SW480 (cell line): ENCODE data around the gene RNF217.
A peak's percentile ranks its signal among the peaks of the same experiment; 100 is the strongest.
"Not testable (repeated sequence)": the region's sequence is repeated elsewhere in the genome, so short reads cannot be mapped to it uniquely, and the experiment has no call there.

Source experiments
- DNase-seq: peaks from one replicate; pipeline ENCODE4 v3.0.0-alpha.2; 2016; ENCODE audit warnings: low spot score

Gene RNF217

DNA sequence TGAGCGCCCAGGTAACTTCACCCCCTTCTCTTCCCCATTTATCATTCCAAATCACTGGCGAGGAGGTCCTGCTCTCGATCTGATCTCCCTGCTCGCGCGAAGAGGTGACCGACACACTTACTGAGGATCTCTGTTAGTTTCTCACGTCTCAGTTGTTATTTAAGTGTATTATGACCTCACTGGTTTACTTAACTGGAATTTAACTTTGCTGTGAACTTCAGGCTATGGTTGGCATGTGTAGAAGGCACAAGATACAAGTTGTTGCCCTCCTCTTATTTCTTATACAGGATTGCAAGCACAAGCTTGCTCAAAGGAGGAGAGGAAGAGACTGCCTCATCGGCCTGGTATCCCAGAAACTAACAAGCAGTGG, 1.2 kb downstream of the RNF217 start:
- DNase-seq, result no peak

- peak; percentile 25 for DNase-seq
Measured at GRCh38 chr6:124963831-124964763, 1.9 kb downstream of the RNF217 start.

GRCh38 chr6:124964764-124965105, 2.5 kb downstream of the RNF217 start:
- peak; percentile 5 for DNase-seq

- not testable (repeated sequence) for DNase-seq
Measured at GRCh38 chr6:124965424-124965850, 3.2 kb downstream of the RNF217 start.

DNA sequence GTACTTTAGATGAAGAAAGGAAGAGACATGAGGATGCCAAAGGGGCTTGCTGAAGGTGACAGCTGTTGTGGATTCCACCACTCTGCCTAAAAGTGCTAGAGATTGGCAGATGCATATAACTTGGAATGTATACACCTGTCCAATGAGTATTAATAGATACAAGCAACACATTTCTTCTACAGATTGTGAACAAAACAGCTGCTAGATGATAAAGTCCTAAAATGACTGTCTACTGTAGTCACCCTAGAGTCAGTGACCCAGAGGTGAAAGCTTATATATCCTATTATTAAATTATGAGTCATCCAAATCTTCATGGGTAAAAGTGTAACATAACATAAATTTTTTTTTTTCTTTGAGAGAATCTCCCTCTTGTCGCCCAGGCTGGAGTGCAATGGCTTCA, 5.2 kb downstream of the RNF217 start:
- DNase-seq, result no peak

DNA sequence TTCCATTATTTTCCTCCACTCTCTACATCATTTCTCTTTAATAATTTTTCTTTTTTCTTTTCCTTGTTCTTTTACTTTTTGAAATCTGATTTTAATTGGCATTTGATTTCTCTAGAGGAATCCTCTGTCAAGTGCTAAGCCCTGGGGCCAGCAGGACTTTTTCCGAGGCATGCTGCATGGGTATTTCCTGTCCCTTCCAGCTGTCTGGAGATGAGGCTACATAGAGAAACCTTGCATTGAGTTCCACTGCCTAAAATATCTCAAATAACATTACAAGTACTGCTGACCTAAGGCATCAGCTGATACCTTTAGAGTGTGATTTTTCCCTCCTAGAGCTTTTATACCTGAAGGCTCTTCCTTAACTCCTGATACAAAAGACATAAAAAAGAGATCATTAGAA, 6.2 kb downstream of the RNF217 start:
- DNase-seq, result no peak

GRCh38 chr6:124970243-124970642, 8.0 kb downstream of the RNF217 start:
- DNase-seq, result no peak

- no peak for DNase-seq
Measured at GRCh38 chr6:124970763-124971162, 8.5 kb downstream of the RNF217 start.

DNA sequence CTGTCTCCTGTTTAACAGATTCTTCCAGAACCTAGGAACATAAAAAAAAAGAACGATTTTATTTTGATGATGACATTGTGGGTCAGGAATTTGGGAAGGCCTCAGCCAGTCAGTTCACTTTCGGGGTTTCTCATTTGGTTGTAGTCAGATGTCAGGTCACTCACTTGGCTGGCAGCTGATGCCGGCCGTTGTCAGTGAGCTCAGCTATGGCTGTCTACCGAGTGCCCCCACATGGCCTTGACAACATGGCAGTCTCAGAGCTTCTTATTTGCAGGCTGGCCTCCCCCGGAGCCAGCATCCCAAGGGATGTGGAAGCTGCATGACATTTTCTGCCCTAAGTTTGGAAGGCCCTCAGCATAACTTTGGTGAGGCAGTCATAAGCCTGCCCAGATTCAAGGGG, 11.5 kb downstream of the RNF217 start:
- DNase-seq, result no peak

GRCh38 chr6:124974771-124975377, 12.6 kb downstream of the RNF217 start:
- no peak for DNase-seq

DNA sequence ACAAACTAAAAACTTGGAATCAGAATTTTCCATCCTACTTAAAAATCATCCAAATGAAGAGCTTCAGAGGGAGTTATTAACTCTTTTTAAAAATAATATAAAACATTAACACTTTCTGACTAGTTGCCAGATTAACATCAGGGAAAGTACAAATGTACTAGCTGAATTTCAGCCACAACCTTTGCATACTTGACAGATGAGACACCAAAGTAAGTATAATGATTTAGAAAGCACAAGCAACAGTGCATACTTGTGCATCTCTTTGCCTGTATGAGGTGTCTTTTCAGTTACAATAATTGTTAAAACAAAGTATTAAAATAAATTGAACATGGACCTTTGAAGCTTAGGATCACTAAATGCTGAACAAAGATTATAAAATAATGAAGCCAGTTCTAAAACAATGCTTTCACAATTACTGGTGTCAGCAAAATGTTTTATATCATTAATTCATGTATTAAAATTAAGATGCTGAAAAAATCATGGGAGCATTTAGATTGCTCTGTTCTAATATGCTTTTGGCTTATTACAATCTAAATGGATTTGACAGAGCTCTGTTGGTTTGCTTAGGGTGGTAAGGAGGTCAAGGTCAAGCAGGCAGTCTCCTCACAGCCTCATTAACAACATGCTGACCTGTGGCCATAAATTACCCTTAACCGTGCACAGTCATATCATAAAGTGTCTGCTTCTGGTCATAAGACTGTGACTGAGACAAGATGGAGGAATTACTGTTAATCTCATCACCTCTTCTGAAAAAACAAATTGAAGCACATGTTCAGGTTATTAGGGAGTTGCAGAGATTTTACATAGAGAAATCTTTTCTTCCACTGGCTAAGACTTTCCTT, 15.1 kb downstream of the RNF217 start:
- DNase-seq, result no peak

- no peak for DNase-seq
Measured at GRCh38 chr6:124978451-124979293, 16.4 kb downstream of the RNF217 start.

GRCh38 chr6:124979294-124979678, 17.0 kb downstream of the RNF217 start:
- DNase-seq, result no peak

DNA sequence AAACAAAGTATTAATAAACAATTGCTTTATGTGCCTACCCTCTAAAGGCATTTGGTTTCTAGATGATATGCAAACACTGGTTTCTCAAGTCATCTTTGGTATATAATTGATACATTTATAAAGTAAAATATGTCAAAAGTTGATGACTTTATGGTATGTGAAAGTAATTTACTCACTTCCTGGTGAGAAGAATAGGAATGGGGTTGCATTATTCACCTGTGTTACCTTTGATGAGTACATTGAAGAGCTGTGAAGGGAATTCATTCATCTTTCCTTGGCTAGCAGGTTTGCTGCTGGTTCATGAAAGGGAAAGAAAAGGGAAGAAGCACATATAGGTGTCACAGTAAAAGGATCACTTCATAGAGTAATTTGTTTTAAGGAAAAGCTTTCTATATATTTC, 20.4 kb downstream of the RNF217 start:
- DNase-seq, result no peak

DNA sequence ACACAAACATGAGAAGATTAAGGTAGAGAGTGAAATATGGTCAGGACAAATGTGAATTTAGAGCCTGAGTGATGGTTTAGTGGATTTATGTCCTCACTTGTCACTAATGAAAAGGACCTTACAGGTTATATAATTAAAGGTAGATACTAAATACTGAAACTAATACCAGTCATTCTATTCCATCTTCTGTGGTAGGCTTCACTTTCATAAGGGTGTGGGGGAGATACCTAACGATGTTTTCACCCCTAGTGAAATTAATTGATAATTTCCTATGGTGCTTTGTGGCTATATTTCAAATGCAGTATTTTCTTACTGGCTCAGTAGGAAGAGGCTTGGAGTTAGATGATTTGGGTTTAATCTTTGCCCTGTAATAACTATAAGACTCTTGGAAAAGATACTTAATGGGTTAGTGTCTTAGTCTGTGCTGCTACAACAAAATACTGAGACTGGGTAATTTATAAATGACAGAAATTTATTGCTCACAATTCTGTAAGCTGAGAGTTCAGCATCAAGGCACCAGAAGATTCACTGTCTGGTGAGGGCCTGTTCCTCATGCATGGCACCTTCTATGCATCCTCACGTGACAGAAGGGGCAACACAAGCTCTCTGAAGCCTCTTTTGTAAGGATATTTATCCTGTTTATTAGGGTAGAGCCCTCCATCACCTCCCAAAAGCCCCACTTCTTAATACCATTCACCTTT, 21.3 kb downstream of the RNF217 start:
- no peak for DNase-seq

- DNase-seq, result no peak
Measured at GRCh38 chr6:124984668-124985338, 22.6 kb downstream of the RNF217 start.

DNA sequence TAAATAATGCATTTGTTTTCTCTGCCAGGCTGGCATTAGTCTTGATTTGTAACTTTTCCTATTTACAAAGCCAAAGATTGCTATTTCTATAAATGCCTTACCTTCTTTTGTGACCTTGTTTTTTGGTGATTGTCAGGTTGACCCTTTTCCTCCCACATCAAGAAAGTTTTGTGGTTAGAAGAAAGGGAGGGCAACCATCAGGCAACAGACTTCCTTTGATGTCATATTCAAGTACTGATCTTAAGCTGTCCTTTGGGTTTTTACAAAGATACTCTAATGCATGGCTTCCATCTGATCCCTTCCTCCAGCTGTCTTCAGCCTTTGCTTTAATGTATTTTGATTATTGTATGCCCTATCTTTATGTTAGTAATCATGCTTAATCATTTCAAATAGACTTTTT, 23.9 kb downstream of the RNF217 start:
- peak; percentile 17 for DNase-seq

DNA sequence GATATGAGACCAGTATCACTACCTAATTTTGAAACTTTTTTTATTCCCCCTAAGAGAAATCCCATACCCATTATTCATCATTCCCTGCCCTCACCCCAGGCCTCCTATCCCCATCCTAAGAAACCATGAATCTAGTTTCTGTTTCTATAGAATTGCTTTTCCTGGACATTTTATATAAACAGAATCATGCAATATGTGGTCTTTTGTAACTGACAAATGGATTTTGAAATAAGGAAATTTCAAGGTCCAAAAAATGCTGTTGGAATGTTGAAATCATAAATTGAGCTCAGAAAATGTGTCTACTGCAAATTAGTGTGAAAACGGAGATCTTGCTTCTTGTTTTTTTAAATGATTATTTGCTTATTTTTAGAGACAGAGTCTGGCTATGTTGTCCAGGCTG, 25.1 kb downstream of the RNF217 start:
- DNase-seq, result no peak

DNA sequence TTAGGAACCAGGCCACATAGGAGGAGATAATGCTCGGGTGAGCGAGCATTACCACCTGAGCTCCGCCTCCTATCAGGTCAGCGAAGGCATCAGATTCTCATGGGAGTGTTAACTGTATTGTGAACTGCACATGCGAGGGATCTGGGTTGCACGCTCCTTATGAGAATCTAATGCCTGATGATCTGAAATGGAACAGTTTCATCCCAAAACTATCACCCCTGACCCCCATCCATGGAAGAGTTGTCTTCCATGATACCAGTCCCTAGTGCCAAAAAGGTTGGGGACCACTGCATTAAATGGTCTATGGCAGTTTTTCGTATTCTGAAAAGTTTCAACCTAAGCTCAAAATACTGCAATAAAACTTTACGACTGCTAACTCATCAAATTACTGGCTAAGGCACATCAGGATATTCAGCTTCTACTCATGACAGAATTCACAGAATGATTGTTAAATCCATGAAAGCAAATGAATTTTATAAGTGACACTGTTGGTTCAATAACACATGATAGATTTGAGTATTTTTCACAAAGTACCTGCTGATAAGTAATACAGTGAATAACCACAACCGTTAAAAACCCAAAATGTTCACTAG, 25.9 kb downstream of the RNF217 start:
- no peak for DNase-seq
